SK-N-MC (cell line): ENCODE data around the gene HNRNPR.

Experiments used
- DNase-seq: peaks from one replicate; pipeline ENCODE4 v3.0.0-alpha.2; 2011; ENCODE audit warnings: low read depth, low spot score
- H3K27ac ChIP-seq: fragments of 200-600 bp; sonication (generic); 2 replicates; pipeline ENCODE4 v1.5.1; 2016; ENCODE audit warnings: mixed run types
- H3K36me3 ChIP-seq: fragments of 200-600 bp; sonication (generic); 2 replicates; pipeline ENCODE4 v1.6.1; 2017; ENCODE audit warnings: antibody characterized with exemption, low read length, mixed read lengths; ENCODE audit not compliant: insufficient read depth
- H3K4me3 ChIP-seq: fragments of 200-600 bp; sonication (generic); 2 replicates; pipeline ENCODE4 v1.5.1; 2016
- H3K9ac ChIP-seq: fragments of 200-600 bp; sonication (generic); 2 replicates; pipeline ENCODE4 v1.8.0; 2017; ENCODE audit warnings: mixed run types, mixed read lengths; ENCODE audit not compliant: insufficient read length
- H3K9me3 ChIP-seq: fragments of 200-600 bp; sonication (generic); 2 replicates; pipeline ENCODE4 v1.6.1; 2017; ENCODE audit warnings: low read depth, mild to moderate bottlenecking, antibody characterized with exemption, low read length, moderate library complexity, mixed read lengths
- EZH2 ChIP-seq: fragments of 200-600 bp; sonication (generic); IDR thresholded peaks from one replicate; pipeline ENCODE4 v1.6.1; 2017; ENCODE audit warnings: antibody characterized with exemption
- FOXP2 ChIP-seq: optimal IDR thresholded peaks from 2 replicates; pipeline ENCODE3; 2011; ENCODE audit warnings: mild to moderate bottlenecking, moderate library complexity; ENCODE audit not compliant: insufficient read depth; ENCODE audit errors: extremely low read length, control extremely low read depth
- POLR2AphosphoS5 ChIP-seq: IDR thresholded peaks from 2 replicates; pipeline ENCODE4 v1.6.1; 2012; ENCODE audit warnings: mild to moderate bottlenecking, low read depth, low read length, borderline replicate concordance

Gene HNRNPR

DNA sequence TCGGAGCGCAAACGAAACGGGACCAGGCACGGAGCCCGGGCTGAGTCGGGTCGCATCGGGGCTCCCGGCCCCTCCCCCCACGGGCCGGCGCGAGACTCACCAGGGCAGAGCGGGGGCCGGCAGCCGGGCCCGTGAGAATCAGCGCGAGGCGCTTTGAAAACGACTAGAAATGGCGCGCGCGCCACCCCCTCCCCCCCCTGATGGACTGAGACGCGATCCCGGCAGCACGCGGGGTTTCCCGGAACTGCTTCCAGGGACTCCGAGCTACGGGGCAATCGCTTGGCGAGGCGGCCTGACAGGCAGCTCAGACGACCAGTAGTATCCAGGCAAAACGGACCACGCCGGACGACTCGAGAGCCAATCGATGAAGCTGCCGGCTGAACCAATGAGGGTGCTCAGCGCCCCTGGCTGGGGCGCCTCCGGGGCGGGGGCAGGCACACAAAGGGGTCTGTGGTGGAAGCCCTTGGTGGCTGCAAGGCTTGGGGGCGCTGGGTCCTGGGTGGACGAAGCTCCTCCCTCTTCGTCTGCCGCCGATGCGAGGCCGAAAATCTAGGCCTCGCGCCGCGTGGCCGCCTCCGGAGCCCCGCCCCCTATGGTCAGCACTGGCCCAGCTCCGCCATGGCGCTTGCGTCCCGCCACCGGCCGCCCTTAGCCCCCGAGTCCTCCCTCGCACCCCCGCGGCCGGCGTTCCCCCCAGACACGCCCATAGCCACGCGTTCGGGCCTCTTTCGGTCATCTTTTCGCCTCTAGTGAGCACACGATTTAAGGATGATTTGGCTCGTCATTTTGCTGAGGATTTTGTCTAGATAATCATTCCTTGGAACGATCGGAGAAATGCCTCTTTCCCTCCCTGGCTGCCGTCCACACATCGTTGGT, at the start of gene HNRNPR:
HNRNPR (minus strand) TSS at position 174 of the 876 bp plus-strand sequence. CDS start 3,276 bp downstream, outside the sequence.
- Histone ChIP-seq H3K36me3 (peaks cover 33% of the 10 kb centered on the region), H3K9ac (peak within 1 kb of the TSS; percentile 99), H3K4me3 (peak within 1 kb of the TSS; percentile 83), H3K9me3 (no peaks in the 10 kb centered on the region), H3K27ac (peak within 1 kb of the TSS; percentile 97)
- TF ChIP-seq FOXP2 (no peak), POLR2AphosphoS5 (peak; percentile 84), EZH2 (no peak)
- peak; percentile 96 for DNase-seq

DNA sequence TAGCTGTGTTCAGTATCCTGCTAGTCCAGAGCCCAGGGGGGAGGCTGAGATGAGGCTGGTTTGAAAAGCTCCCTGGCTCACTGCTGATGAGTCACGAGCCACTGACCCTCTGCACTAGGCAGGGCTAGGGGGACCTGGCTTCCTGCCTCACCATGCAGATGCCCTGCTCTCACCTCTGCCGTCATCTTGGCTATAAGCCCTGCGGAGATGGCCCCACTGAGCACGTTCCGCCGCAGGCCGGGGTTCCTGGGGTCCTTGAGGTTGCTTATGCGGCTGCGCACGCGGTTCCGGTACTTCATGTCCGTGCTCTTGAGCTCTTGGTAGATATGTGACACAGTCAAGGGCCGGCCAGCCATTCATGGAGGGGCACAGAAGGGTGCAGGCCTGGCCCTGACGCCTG, 49.6 kb upstream of the HNRNPR start:
- no peak for TF ChIP-seq POLR2AphosphoS5
- TF ChIP-seq EZH2, result no peak
- Histone ChIP-seq H3K9ac (no peak overlapping the region), H3K4me3 (no peak overlapping the region), H3K9me3 (no peaks in the 10 kb centered on the region), H3K36me3 (peaks cover 12% of the 10 kb centered on the region; the same call in 1 of the 2 replicates), H3K27ac (no peak overlapping the region)
- DNase-seq, result no peak

DNA sequence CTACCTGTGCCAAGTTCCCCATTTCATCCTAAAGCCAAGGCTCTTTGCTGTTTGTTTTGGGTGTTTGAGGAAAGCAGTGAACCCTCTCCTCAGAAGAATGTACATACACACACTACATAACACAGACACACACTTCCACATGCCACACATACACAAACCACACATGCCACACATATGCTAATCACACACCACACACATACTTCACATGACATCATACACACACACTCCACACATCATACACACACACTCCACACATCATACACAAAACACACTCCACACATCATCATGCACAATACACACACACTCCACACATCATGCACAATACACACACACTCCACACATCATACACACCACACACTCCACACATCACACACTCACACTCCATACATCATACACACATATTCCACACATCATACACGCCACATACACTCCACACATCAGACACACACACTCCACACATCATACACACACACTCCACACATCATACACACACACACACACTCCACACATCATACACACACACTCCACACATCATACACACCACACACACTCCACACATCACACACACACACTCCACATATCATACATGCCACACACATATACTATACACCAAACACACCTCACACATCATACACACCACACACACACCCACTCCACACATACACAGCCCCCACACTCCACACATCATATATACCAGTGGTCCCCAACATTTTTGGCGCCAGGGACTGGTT, 48.2 kb upstream of the HNRNPR start:
- Histone ChIP-seq H3K4me3 (no peak overlapping the region), H3K27ac (no peak overlapping the region), H3K9me3 (no peaks in the 10 kb centered on the region), H3K9ac (no peak overlapping the region), H3K36me3 (peaks cover 12% of the 10 kb centered on the region; the same call in 1 of the 2 replicates)
- DNase-seq, result no peak
- TF ChIP-seq FOXP2 (no peak), EZH2 (no peak), POLR2AphosphoS5 (0 out of 2 replicates have a peak, but pooled peaks have one; percentile 22)

DNA sequence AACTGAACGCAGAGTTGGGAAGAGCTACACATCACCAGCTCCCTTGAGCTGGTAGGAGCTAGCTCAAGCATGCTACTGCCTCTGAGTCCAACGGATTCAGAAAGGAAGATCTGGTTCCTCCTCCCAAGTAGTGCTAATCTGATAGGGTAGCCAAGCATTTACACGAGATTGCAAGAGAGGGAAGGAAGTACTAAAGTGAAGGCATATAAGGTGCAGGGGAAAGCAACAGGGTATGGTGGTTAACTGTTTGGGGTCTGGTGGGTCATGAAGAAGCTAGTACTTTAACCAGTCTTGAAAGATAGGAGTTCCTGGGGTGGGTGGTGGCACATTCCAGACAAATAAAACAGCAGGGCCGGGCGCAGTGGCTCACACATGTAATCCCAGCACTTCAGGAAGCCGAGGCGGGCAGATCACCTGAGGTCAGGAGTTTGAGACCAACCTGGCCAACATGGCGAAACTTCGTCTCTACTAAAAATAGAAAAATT, 45.8 kb upstream of the HNRNPR start:
- H3K9ac ChIP-seq, result no peak overlapping the region
- no peak overlapping the region for H3K4me3 ChIP-seq
- peaks cover 5% of the 10 kb centered on the region; the same call in 1 of the 2 replicates for H3K36me3 ChIP-seq
- TF ChIP-seq EZH2, result no peak
- TF ChIP-seq POLR2AphosphoS5, result no peak
- no peak for TF ChIP-seq FOXP2
- H3K9me3 ChIP-seq, result no peaks in the 10 kb centered on the region
- H3K27ac ChIP-seq, result no peak overlapping the region
- DNase-seq, result no peak

DNA sequence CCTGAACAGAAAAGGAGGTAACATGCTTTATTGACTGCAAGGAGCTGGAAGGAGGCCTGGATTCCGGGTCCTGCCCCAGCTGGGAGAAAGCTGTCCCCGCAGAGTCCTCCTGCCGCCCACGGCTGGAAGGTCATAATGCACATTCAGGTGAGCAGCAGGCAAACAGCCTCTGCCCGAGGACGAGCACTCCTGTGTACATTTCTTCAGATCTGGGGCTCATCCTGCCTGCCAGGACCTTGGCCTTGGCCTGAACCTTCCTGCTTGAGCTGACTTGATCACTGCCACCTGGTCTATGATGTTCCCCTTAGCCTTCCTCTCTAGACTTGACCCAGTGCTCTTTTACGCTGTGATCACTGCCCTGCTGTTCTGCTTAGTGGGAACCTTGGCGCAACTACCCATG, 43.4 kb upstream of the HNRNPR start:
- Histone ChIP-seq H3K36me3 (peaks cover 4% of the 10 kb centered on the region; the same call in 1 of the 2 replicates), H3K9me3 (no peaks in the 10 kb centered on the region), H3K27ac (no peak overlapping the region), H3K9ac (no peak overlapping the region), H3K4me3 (no peak overlapping the region)
- DNase-seq, result no peak
- TF ChIP-seq EZH2 (no peak), FOXP2 (no peak), POLR2AphosphoS5 (no peak)

DNA sequence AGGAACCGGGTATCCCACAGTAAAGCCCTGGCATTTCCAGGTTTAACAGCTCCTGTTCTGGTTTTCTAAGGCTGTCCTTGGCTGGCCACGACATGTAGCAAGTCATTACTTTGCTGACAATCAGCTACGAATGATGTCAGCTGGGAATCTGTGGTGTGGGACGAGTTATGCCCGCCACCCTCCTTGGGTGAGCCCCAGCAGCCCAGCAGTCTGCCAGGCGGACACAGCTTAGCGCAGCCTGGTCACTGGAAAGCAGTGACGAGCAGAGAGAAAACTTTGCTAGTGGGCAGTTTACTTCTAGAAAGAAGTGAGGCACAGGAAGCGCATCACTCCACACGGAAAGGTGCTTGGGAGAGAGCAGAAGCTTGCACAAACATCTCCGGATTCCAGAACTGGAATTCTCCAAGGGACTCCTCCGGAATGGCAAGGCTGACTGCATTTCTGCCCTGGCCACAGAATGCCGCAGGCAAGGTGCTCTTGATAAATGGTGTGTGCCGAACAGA, 41.1 kb upstream of the HNRNPR start:
- H3K27ac ChIP-seq, result no peak overlapping the region
- peaks cover 4% of the 10 kb centered on the region; the same call in 1 of the 2 replicates for H3K36me3 ChIP-seq
- TF ChIP-seq EZH2, result no peak
- no peak for TF ChIP-seq POLR2AphosphoS5
- no peak for TF ChIP-seq FOXP2
- no peak overlapping the region for H3K9ac ChIP-seq
- no peak for DNase-seq
- no peak overlapping the region for H3K4me3 ChIP-seq
- H3K9me3 ChIP-seq, result no peaks in the 10 kb centered on the region

DNA sequence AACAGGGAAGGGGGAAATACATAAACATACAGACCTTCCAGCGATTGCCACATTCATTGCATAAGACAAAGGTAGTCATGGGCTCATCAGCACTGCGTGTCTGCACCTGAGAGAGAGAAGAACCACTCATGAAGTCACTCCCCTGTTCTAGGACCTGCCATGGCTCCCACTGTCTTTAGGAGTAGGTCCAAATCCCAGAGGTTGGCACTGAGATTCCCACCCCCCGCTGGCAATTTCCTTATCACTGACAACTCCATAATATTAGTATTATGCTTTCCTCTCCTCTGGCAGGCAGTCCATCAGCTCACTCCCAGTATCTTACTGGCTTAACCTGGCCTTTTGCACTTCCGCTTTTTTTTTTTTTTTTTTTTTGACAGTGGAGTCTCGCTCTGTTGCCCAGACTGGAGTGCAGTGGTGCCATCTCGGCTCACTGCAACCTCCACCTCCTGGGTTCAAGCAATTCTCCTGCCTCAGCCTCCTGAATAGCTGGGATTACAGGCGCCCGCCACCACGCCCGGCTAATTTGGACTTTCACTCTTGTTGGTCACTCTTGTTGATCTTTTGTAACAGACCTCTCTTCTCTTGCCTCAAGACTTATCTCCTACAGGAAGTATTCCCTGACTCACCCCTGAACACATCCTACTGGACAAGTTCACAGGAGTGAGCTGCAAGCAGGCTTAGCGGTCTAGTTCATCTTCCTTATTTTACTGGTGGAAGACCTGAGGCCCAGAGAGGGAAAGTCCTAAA, 40.4 kb upstream of the HNRNPR start:
- Histone ChIP-seq H3K36me3 (peaks cover 4% of the 10 kb centered on the region; the same call in 1 of the 2 replicates), H3K9me3 (no peaks in the 10 kb centered on the region), H3K9ac (no peak overlapping the region), H3K4me3 (no peak overlapping the region), H3K27ac (no peak overlapping the region)
- DNase-seq, result no peak
- no peak for TF ChIP-seq POLR2AphosphoS5
- TF ChIP-seq EZH2, result no peak
- no peak for TF ChIP-seq FOXP2
